CD4-positive, alpha-beta T cell treated with Interleukin-21 for 1 hour (primary cell): ENCODE measurements around the gene SOX2.

Experiments
- DNase-seq: peaks from one replicate; pipeline ENCODE4 v3.0.0-alpha.2; 2020

Gene SOX2

GRCh38 chr3:181705086-181705480 lies 6.6 kb upstream of the SOX2 start:
- DNase-seq = no peak

GRCh38 chr3:181707980-181708379 lies 3.7 kb upstream of the SOX2 start:
- no peak for DNase-seq

GRCh38 chr3:181709537-181710279 lies 2.0 kb upstream of the SOX2 start:
- DNase-seq = peak; percentile 46

GRCh38 chr3:181710345-181711291 lies 1.1 kb upstream of the SOX2 start:
- no peak for DNase-seq

- DNase-seq = no peak
Observed at GRCh38 chr3:181712226-181712552, 464 bp downstream of the SOX2 start.

- no peak for DNase-seq
Observed at GRCh38 chr3:181712553-181713279, 991 bp downstream of the SOX2 start.

GRCh38 chr3:181713280-181713647 lies 1.5 kb downstream of the SOX2 start:
- DNase-seq = no peak

- no peak for DNase-seq
Observed at GRCh38 chr3:181713676-181714612, 2.2 kb downstream of the SOX2 start.

- no peak for DNase-seq
Observed at GRCh38 chr3:181715571-181716340, 4.0 kb downstream of the SOX2 start.

- DNase-seq = no peak
Observed at GRCh38 chr3:181716966-181717365, 5.2 kb downstream of the SOX2 start.

GRCh38 chr3:181717549-181718171 lies 5.9 kb downstream of the SOX2 start:
- DNase-seq = no peak

GRCh38 chr3:181718369-181718768 lies 6.6 kb downstream of the SOX2 start:
- no peak for DNase-seq

- no peak for DNase-seq
Observed at GRCh38 chr3:181718987-181719911, 7.5 kb downstream of the SOX2 start.

GRCh38 chr3:181719991-181720680 lies 8.4 kb downstream of the SOX2 start:
- no peak for DNase-seq

GRCh38 chr3:181721046-181721875 lies 9.5 kb downstream of the SOX2 start:
- no peak for DNase-seq

- DNase-seq = no peak
Observed at GRCh38 chr3:181722156-181722555, 10.4 kb downstream of the SOX2 start.

- DNase-seq = no peak
Observed at GRCh38 chr3:181722766-181723425, 11.2 kb downstream of the SOX2 start.
